ENCODE results near the gene NAPA. TPM values are rescaled to one million over a fixed set of nuclear protein-coding genes. Genes with fewer than 3 reads are reported as not detected.
A peak's percentile ranks its signal among the peaks of the same experiment; 100 is the strongest.

Gene NAPA
- polyA plus RNA-seq, 3 donors = 77.5 to 135 (median 111) TPM

GRCh38 chr19:47480658-47481057, 34.2 kb downstream of the NAPA start:
- Histone ChIP-seq H3K27me3 (ENCODE audit: control insufficient read depth in 2 of 2, insufficient read depth in 2 of 2, low read length in 2 of 2) (no peaks in the 10 kb centered on the region), H3K9me3 (replicated peaks in 1 of 2; ENCODE audit: control insufficient read depth in 1 of 2, insufficient read depth in 1 of 2, low read length in 2 of 2) (no peaks in the 10 kb centered on the region), H3K4me2 (replicated peaks; ENCODE audit: extremely low read depth, low read length, poor library complexity, severe bottlenecking) (no peak overlapping the region), H3K79me2 (ENCODE audit: insufficient read depth, low read length) (no peaks in the 10 kb centered on the region), H3K27ac (ENCODE audit: low read depth in 1 of 2, low read length in 2 of 2) (no peak overlapping the region), H3K4me1 (ENCODE audit: control insufficient read depth in 1 of 2, insufficient read depth in 2 of 2, low read length in 2 of 2) (peaks cover 14 to 20% of the 10 kb centered on the region in 2 donors), H2AFZ (ENCODE audit: insufficient read depth, low read depth, low read length, poor library complexity, severe bottlenecking) (no peak overlapping the region), H3K9ac (ENCODE audit: insufficient read depth, low read length, poor library complexity, severe bottlenecking) (no peak overlapping the region), H4K20me1 (ENCODE audit: insufficient read depth, low read length) (no peaks in the 10 kb centered on the region), H3K36me3 (replicated peaks in 1 of 2; ENCODE audit: control insufficient read depth in 1 of 2, insufficient read depth in 2 of 2, low read length in 2 of 2) (no peaks in the 10 kb centered on the region), H3K4me3 (replicated peaks in 1 of 3; ENCODE audit: low read depth in 2 of 3, low read length in 3 of 3) (no peak overlapping the region)
- TF ChIP-seq CTCF (IDR thresholded peaks at IDR 0.05) = no peak
- no peak for DNase-seq
- Mint-ChIP-seq H3K27me3 (ENCODE audit: low read depth in 3 of 3) (peaks cover 4 to 6% (median 6%) of the 10 kb centered on the region in 3 donors), H3K4me3 (peak overlapping the region in 1 of 2 donors; percentile 13), H3K36me3 (peaks cover 4 to 5% of the 10 kb centered on the region in 2 donors), H3K4me1 (peaks cover 28% of the 10 kb centered on the region), H3K9me3 (peaks cover 0 to 3% (median 0%) of the 10 kb centered on the region in 7 donors), H3K27ac (peak overlapping the region in 1 of 7 donors; percentile 58)
- intact Hi-C loops (cut with micrococcal nuclease) = loop anchor here (5.0 kb wide), 2 partner anchors 37 to 208 kb away; partner anchors contain the start of genes INAFM1 (in 1 of the 2) and NAPA (in 1 of the 2)
- WGBS (ENCODE audit: insufficient coverage) = 89% methylated on average over 15 of the region's 16 CpGs

GRCh38 chr19:47479701-47480503, 35.0 kb downstream of the NAPA start:
- peaks cover 22% of the 10 kb centered on the region for H3K4me1 Mint-ChIP-seq
- H3K27ac ChIP-seq (ENCODE audit: low read depth in 1 of 2, low read length in 2 of 2) = no peak overlapping the region
- H3K27ac Mint-ChIP-seq = no peak overlapping the region
- peaks cover 13 to 16% of the 10 kb centered on the region in 2 donors for H3K4me1 ChIP-seq (ENCODE audit: control insufficient read depth in 1 of 2, insufficient read depth in 2 of 2, low read length in 2 of 2)
- intact Hi-C loops (cut with micrococcal nuclease) = loop anchor here (5.0 kb wide), 2 partner anchors 37 to 208 kb away; partner anchors contain the start of genes INAFM1 (in 1 of the 2) and NAPA (in 1 of the 2)
- no peaks in the 10 kb centered on the region for H3K79me2 ChIP-seq (ENCODE audit: insufficient read depth, low read length)
- peaks cover 0 to 3% (median 0%) of the 10 kb centered on the region in 7 donors for H3K9me3 Mint-ChIP-seq
- no peaks in the 10 kb centered on the region for H4K20me1 ChIP-seq (ENCODE audit: insufficient read depth, low read length)
- no peak overlapping the region for H2AFZ ChIP-seq (ENCODE audit: insufficient read depth, low read depth, low read length, poor library complexity, severe bottlenecking)
- no peaks in the 10 kb centered on the region for H3K9me3 ChIP-seq (replicated peaks in 1 of 2; ENCODE audit: control insufficient read depth in 1 of 2, insufficient read depth in 1 of 2, low read length in 2 of 2)
- H3K4me3 Mint-ChIP-seq = no peak overlapping the region
- DNase-seq = no peak
- H3K4me3 ChIP-seq (replicated peaks in 1 of 3; ENCODE audit: low read depth in 2 of 3, low read length in 3 of 3) = no peak overlapping the region
- H3K9ac ChIP-seq (ENCODE audit: insufficient read depth, low read length, poor library complexity, severe bottlenecking) = no peak overlapping the region
- H3K27me3 ChIP-seq (ENCODE audit: control insufficient read depth in 2 of 2, insufficient read depth in 2 of 2, low read length in 2 of 2) = no peaks in the 10 kb centered on the region
- no peaks in the 10 kb centered on the region for H3K36me3 ChIP-seq (replicated peaks in 1 of 2; ENCODE audit: control insufficient read depth in 1 of 2, insufficient read depth in 2 of 2, low read length in 2 of 2)
- WGBS (ENCODE audit: insufficient coverage) = 70% methylated on average over 9 of the region's 39 CpGs
- TF ChIP-seq CTCF (IDR thresholded peaks at IDR 0.05) = no peak
- peaks cover 4 to 9% (median 6%) of the 10 kb centered on the region in 3 donors for H3K27me3 Mint-ChIP-seq (ENCODE audit: low read depth in 3 of 3)
- H3K4me2 ChIP-seq (replicated peaks; ENCODE audit: extremely low read depth, low read length, poor library complexity, severe bottlenecking) = no peak overlapping the region
- peaks cover 0 to 4% of the 10 kb centered on the region in 2 donors for H3K36me3 Mint-ChIP-seq

Measured in CD14-positive monocyte (primary cell).